22Rv1 (cell line): ENCODE data around the gene RAN.

ENCODE experiments used
- CTCF ChIP-seq: fragments of 450-650 bp; IDR thresholded peaks from 2 replicates; pipeline ENCODE4 v1.5.1; 2017; ENCODE audit warnings: mild to moderate bottlenecking
- ZFX ChIP-seq: fragments of 450-650 bp; IDR thresholded peaks from 2 replicates; pipeline ENCODE4 v1.6.1; 2017; ENCODE audit warnings: antibody characterized with exemption, borderline replicate concordance

GRCh38 chr12:130919086-130919485 lies 47.2 kb downstream of the RAN start:
- no peak for TF ChIP-seq CTCF
- no peak for TF ChIP-seq ZFX
